ENCODE measurements around the gene PFKFB1.
"Not testable (repeated sequence)": the region's sequence is repeated elsewhere in the genome, so short reads cannot be mapped to it uniquely, and the experiment has no call there.

PFKFB1 gene

DNA sequence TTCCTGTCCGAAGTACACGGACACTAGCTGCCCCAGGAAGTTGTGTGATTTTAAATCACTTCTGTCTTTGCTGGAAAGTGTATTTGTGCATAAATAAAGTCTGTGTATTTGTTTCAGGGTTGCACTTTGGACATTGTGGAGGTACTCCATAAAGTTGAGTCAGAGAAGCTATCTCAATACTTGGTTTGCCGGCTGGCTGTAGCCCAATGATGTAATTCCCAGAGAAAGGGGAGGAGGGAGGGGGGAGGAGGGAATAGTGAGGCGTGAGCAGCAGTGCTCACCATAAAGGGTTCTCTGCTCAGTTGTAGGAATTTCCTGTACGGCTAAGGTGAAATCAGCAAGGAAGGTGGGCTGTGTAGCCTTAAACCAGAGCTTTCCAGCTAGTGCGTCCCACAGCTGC, 13.7 kb upstream of the PFKFB1 start:
- Mint-ChIP-seq H3K27me3 (no peaks in the 10 kb centered on the region), H3K4me1 (peaks cover 9% of the 10 kb centered on the region), H3K4me3 (no peak overlapping the region), H3K9me3 (no peaks in the 10 kb centered on the region), H3K27ac (ENCODE audit: low read depth) (no peak overlapping the region), H3K36me3 (ENCODE audit: insufficient read depth) (peaks cover 15% of the 10 kb centered on the region)
- ATAC-seq (replicated peaks; ENCODE audit: extremely low read depth, poor library complexity, severe bottlenecking) (no peak), DNase-seq (ENCODE audit: low spot score in 2 of 2) (no peak)

DNA sequence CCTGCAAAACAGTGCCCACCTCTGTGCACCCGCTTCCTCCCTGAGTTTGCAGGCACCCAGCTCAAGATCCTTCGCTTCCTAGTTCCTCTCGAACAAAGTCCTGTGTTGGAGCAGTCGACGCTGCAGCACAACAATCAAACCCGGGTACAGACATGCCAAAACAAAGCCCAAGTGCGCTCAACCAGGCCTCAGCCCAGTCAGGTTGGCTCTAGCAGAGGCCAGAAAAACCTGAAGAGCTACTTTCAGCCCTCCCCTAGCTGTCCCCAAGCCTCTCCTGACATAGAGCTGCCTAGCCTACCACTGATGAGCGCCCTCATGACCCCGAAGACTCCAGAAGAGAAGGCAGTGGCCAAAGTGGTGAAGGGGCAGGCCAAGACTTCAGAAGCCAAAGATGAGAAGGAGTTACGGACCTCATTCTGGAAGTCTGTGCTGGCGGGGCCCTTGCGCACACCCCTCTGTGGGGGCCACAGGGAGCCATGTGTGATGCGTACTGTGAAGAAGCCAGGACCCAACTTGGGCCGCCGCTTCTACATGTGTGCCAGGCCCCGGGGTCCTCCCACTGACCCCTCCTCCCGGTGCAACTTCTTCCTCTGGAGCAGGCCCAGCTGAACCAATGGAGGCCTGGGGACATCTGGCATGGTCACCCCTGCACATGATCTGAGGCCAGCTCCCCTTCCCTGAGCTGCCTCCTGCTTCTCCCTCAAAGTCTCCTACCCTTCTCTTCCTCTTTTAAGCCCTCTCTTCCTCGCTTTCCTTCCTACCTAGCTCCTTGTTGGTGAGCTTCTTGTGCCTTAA, 13.0 kb upstream of the PFKFB1 start:
- H3K4me1 Mint-ChIP-seq = peaks cover 15% of the 10 kb centered on the region
- ATAC-seq (replicated peaks; ENCODE audit: extremely low read depth, poor library complexity, severe bottlenecking) = no peak
- H3K9me3 Mint-ChIP-seq = no peaks in the 10 kb centered on the region
- no peak overlapping the region for H3K4me3 Mint-ChIP-seq
- peaks cover 15% of the 10 kb centered on the region for H3K36me3 Mint-ChIP-seq (ENCODE audit: insufficient read depth)
- DNase-seq (ENCODE audit: low spot score in 2 of 2) = no peak
- no peak overlapping the region for H3K27ac Mint-ChIP-seq (ENCODE audit: low read depth)
- no peaks in the 10 kb centered on the region for H3K27me3 Mint-ChIP-seq

DNA sequence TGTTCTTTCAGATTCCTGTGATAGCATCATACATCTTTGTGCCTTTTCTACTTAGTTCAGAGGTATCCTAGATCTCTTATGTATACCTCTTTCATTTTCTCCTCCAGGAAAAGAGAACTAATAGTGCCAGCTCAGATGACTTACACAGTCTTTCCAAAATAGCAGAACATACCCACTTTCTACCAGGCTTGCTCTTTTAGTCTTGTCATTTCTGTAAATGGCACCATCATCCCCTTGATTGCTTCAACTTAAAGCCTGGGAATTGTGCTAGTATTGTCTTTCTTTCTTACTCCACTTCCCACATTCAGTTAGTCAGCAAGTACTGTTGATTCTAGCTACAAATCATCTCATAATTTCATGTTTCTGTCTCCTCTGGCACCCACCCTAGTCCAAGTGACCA, 11.3 kb upstream of the PFKFB1 start:
- Mint-ChIP-seq H3K4me1 (peaks cover 30% of the 10 kb centered on the region), H3K27me3 (no peaks in the 10 kb centered on the region), H3K9me3 (no peaks in the 10 kb centered on the region), H3K4me3 (no peak overlapping the region), H3K36me3 (ENCODE audit: insufficient read depth) (peaks cover 24% of the 10 kb centered on the region), H3K27ac (ENCODE audit: low read depth) (peak overlapping the region; percentile 64)
- DNase-seq (ENCODE audit: low spot score in 2 of 2) (no peak), ATAC-seq (replicated peaks; ENCODE audit: extremely low read depth, poor library complexity, severe bottlenecking) (no peak)

GRCh38 chrX:55004231-55004630, 10.2 kb upstream of the PFKFB1 start:
- Mint-ChIP-seq H3K4me1 (peaks cover 39% of the 10 kb centered on the region), H3K9me3 (no peaks in the 10 kb centered on the region), H3K27me3 (no peaks in the 10 kb centered on the region), H3K27ac (ENCODE audit: low read depth) (no peak overlapping the region), H3K36me3 (ENCODE audit: insufficient read depth) (peaks cover 31% of the 10 kb centered on the region), H3K4me3 (no peak overlapping the region)
- DNase-seq (ENCODE audit: low spot score in 2 of 2) (no peak), ATAC-seq (replicated peaks; ENCODE audit: extremely low read depth, poor library complexity, severe bottlenecking) (no peak)

DNA sequence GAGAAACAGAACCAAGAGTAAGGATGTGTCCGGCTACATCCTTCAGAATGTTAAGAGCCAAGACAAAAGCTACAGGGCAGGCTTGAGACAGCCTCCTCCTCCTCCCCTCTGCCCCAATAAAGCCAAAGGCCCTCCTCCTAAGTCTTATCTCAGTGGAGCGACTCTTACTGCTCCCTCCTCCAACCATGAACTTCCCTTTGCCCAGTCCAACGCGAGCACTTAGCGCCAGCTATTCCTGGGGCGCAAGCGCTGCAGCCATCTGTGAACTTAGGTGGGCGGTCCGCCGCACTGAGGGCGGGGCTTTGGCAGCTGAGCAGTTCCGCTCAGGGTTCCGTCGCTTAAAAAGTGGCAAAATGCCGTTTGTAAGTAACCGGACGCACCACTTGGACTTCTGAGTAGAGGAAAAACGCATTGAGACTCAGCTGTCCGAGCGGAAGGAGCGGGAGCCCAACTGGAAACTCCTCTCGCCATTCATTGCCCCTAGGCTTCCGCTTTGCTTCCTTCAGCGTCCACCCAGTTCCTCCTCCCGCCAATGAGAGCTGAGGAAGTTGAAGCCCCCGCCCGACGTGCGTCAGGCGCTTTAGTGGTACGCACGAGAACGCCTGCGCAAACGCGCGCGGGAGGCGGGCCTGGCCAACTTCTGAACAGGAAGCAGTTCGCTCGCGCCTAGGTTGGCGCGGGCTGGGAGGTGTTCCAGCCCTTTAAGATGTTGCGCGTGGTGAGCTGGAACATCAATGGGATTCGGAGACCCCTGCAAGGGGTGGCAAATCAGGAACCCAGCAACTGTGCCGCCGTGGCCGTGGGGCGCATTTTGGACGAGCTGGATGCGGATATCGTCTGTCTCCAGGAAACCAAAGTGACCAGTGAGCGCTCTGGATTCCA, 6.0 kb upstream of the PFKFB1 start, which contains the start of gene APEX2:
APEX2 (plus strand) TSS at position 647 of the 882 bp plus-strand sequence; CDS start at position 707, 60 bp downstream.
- H3K4me1 Mint-ChIP-seq = peaks cover 35% of the 10 kb centered on the region
- no peaks in the 10 kb centered on the region for H3K9me3 Mint-ChIP-seq
- H3K36me3 Mint-ChIP-seq (ENCODE audit: insufficient read depth) = peaks cover 24% of the 10 kb centered on the region
- peak; percentile 60 to 78 for DNase-seq (ENCODE audit: low spot score in 2 of 2)
- peak within 1 kb of the TSS; percentile 94 for H3K4me3 Mint-ChIP-seq
- peak; percentile 95 for ATAC-seq (replicated peaks; ENCODE audit: extremely low read depth, poor library complexity, severe bottlenecking)
- H3K27ac Mint-ChIP-seq (ENCODE audit: low read depth) = peak within 1 kb of the TSS; percentile 94
- H3K27me3 Mint-ChIP-seq = no peaks in the 10 kb centered on the region

- H3K27me3 Mint-ChIP-seq = no peaks in the 10 kb centered on the region
These were observed 1.6 kb upstream of the PFKFB1 start for GRCh38 chrX:54995621-54996020.

GRCh38 chrX:54994668-54995351, 822 bp upstream of the PFKFB1 start:
- Mint-ChIP-seq H3K27ac (ENCODE audit: low read depth) (no peak overlapping the region), H3K27me3 (no peaks in the 10 kb centered on the region), H3K4me3 (no peak overlapping the region), H3K4me1 (peaks cover 4% of the 10 kb centered on the region), H3K36me3 (ENCODE audit: insufficient read depth) (peaks cover 2% of the 10 kb centered on the region), H3K9me3 (no peaks in the 10 kb centered on the region)
- no peak for ATAC-seq (replicated peaks; ENCODE audit: extremely low read depth, poor library complexity, severe bottlenecking)
- no peak for DNase-seq (ENCODE audit: low spot score in 2 of 2)

More at GRCh38 chrX:54995621-54996020, 1.6 kb upstream of the PFKFB1 start:
- H3K36me3 Mint-ChIP-seq (ENCODE audit: insufficient read depth) = peaks cover 10% of the 10 kb centered on the region
- no peak for ATAC-seq (replicated peaks; ENCODE audit: extremely low read depth, poor library complexity, severe bottlenecking)
- no peak for DNase-seq (ENCODE audit: low spot score in 2 of 2)
- H3K9me3 Mint-ChIP-seq = no peaks in the 10 kb centered on the region
- H3K4me1 Mint-ChIP-seq = peaks cover 12% of the 10 kb centered on the region
- H3K4me3 Mint-ChIP-seq = no peak overlapping the region
- H3K27ac Mint-ChIP-seq (ENCODE audit: low read depth) = no peak overlapping the region

DNA sequence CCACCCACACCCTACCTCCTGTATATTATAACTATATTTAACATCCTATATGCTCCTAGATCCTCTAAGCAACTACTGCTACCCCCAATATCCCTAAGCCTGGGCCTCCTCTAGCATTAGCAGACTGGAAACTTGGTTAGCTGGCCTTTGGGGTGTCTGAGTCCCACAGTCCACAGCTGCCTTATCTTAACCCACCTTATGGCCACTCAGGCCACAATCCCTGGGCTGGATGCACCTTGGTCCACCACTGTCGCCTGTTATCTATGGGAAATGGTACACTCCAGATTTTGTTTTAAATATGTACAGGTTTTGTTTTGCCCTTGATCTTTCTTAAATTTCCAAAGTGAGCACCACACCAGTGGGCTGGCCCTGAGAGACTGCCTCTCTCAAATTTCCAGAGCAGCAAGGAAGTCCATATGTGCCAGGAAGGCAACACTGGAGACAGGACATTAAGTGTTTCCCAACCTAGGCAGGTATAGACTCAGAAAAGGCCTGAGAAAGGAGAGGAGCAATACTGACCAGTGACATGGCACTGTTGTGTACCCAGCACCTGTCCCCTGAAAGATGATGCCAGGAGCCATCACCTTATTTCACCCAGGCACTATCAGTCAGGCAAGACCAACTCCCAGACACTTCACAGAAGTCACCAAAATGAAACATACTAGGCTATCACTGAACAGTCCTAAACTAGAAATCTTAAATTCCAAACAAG, 921 bp downstream of the PFKFB1 start:
- DNase-seq (ENCODE audit: low spot score in 2 of 2) (no peak), ATAC-seq (replicated peaks; ENCODE audit: extremely low read depth, poor library complexity, severe bottlenecking) (no peak)
- Mint-ChIP-seq H3K27ac (ENCODE audit: low read depth) (no peak overlapping the region), H3K4me3 (no peak overlapping the region), H3K9me3 (no peaks in the 10 kb centered on the region), H3K4me1 (no peaks in the 10 kb centered on the region), H3K27me3 (no peaks in the 10 kb centered on the region), H3K36me3 (ENCODE audit: insufficient read depth) (no peaks in the 10 kb centered on the region)

GRCh38 chrX:54991706-54992105, 2.3 kb downstream of the PFKFB1 start:
- Mint-ChIP-seq H3K36me3 (ENCODE audit: insufficient read depth) (no peaks in the 10 kb centered on the region), H3K4me1 (no peaks in the 10 kb centered on the region), H3K4me3 (no peak overlapping the region), H3K9me3 (no peaks in the 10 kb centered on the region), H3K27me3 (no peaks in the 10 kb centered on the region), H3K27ac (ENCODE audit: low read depth) (no peak overlapping the region)
- DNase-seq (ENCODE audit: low spot score in 2 of 2) (no peak), ATAC-seq (replicated peaks; ENCODE audit: extremely low read depth, poor library complexity, severe bottlenecking) (no peak)

- not testable (repeated sequence) for H3K9me3 Mint-ChIP-seq; H3K27me3 Mint-ChIP-seq; H3K36me3 Mint-ChIP-seq (ENCODE audit: insufficient read depth); H3K4me1 Mint-ChIP-seq; H3K4me3 Mint-ChIP-seq; H3K27ac Mint-ChIP-seq (ENCODE audit: low read depth); ATAC-seq (replicated peaks; ENCODE audit: extremely low read depth, poor library complexity, severe bottlenecking); DNase-seq (ENCODE audit: low spot score in 2 of 2)
These were observed 10.7 kb downstream of the PFKFB1 start for GRCh38 chrX:54983306-54983705.

DNA sequence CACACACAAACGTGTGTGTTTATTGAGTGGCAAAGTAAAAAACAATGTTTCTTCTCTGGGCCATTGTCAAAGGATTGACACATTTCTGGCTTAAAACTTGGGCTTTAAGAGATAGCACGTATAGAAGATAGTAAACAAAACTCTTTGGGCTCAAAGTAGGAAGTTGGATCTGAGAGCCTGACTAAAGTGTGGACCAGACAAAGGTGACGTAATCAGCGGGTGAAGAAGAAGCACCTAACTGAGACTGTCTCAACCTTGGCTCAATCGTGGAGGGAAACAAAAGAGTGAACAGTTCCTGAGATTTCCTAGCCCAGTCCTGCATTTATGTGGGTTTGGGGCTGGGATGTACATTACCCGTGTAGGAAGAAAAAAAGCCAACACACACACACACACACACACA, 13.7 kb downstream of the PFKFB1 start:
- Mint-ChIP-seq H3K27me3 (peaks cover 5% of the 10 kb centered on the region), H3K36me3 (ENCODE audit: insufficient read depth) (no peaks in the 10 kb centered on the region), H3K9me3 (no peaks in the 10 kb centered on the region), H3K4me1 (no peaks in the 10 kb centered on the region), H3K27ac (ENCODE audit: low read depth) (no peak overlapping the region), H3K4me3 (no peak overlapping the region)
- DNase-seq (ENCODE audit: low spot score in 2 of 2) = no peak
- no peak for ATAC-seq (replicated peaks; ENCODE audit: extremely low read depth, poor library complexity, severe bottlenecking)

DNA sequence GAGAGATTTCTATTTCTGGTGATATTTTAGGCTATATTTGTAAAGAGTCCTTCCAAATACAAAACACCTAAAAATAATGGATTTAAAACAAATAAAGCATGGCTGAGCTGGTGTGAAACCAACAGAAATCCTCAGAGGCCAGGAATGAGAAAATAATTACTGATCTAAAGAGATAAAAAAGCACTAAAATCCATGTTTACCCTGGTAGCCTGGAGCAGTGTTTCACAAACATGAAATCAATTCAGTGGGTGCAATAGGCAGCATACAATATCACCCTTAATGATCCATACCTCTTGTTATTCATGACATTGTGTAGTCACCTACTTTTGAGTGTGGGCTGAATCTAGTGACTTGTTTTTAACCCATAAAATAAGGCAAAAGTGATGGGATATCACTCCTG, 14.6 kb downstream of the PFKFB1 start:
- Mint-ChIP-seq H3K4me1 (no peaks in the 10 kb centered on the region), H3K9me3 (no peaks in the 10 kb centered on the region), H3K4me3 (no peak overlapping the region), H3K27me3 (peaks cover 14% of the 10 kb centered on the region), H3K36me3 (ENCODE audit: insufficient read depth) (no peaks in the 10 kb centered on the region), H3K27ac (ENCODE audit: low read depth) (no peak overlapping the region)
- no peak for DNase-seq (ENCODE audit: low spot score in 2 of 2)
- no peak for ATAC-seq (replicated peaks; ENCODE audit: extremely low read depth, poor library complexity, severe bottlenecking)

Data from central memory CD8-positive, alpha-beta T cell (primary cell).